ENCODE data around the gene ZDHHC8. TPM values are rescaled to one million over a fixed set of nuclear protein-coding genes. Genes with fewer than 3 reads are reported as not detected.

The ZDHHC8 gene
- total and polyA plus RNA-seq, 10 donors = 12.7 to 71.5 (median 33.6) TPM

- H3K4me1 ChIP-seq = peaks cover 4 to 49% (median 24%) of the 10 kb centered on the region in 6 donors
- no peaks in the 10 kb centered on the region for H3K36me3 ChIP-seq
- H3K4me3 ChIP-seq = peak overlapping the region in 2 of 8 donors; percentile 27 to 51
- WGBS, 5 donors = 30 to 55% (median 45%) methylated on average over 8 to 30 of the region's 30 CpGs
- intact Hi-C loops (cut with DNase I; ENCODE audit: low total_unique reads) = loop anchor here (2.0 to 5.0 kb wide), 2 partner anchors 112 to 129 kb away; partner anchors contain the start of gene RTN4R
- TF ChIP-seq POLR2AphosphoS5 (IDR thresholded peaks at IDR 0.05) (peak; percentile 52 to 79 (median 76)), CTCF (IDR thresholded peaks at IDR 0.05 in 8 of 11, conservative IDR thresholded peaks at IDR 0.05 in 3 of 11) (no peak)
- H3K9me3 ChIP-seq = no peaks in the 10 kb centered on the region
- peaks cover 0 to 58% (median 0%) of the 10 kb centered on the region in 7 donors for H3K27me3 ChIP-seq (replicated peaks in 1 of 7)
- DNase-seq = peak; percentile 90
- peak overlapping the region in 2 of 8 donors; percentile 10 to 36 for H3K27ac ChIP-seq
Observed at GRCh38 chr22:20155330-20156041, 23.9 kb downstream of the ZDHHC8 start.

GRCh38 chr22:20156042-20156389, 24.4 kb downstream of the ZDHHC8 start:
- H3K27me3 ChIP-seq (replicated peaks in 1 of 7) = peaks cover 0 to 58% (median 0%) of the 10 kb centered on the region in 7 donors
- peak overlapping the region in 2 of 8 donors; percentile 1 to 3 for H3K27ac ChIP-seq
- no peak for DNase-seq
- H3K4me3 ChIP-seq = no peak overlapping the region
- no peaks in the 10 kb centered on the region for H3K9me3 ChIP-seq
- H3K4me1 ChIP-seq = peaks cover 4 to 49% (median 24%) of the 10 kb centered on the region in 6 donors
- TF ChIP-seq POLR2AphosphoS5 (IDR thresholded peaks at IDR 0.05) = no peak
- no peak for TF ChIP-seq POLR2A (IDR thresholded peaks at IDR 0.05)
- TF ChIP-seq CTCF (IDR thresholded peaks at IDR 0.05 in 8 of 11, conservative IDR thresholded peaks at IDR 0.05 in 3 of 11) = no peak
- 55 to 73% (median 63%) methylated on average over 4 to 7 of the region's 7 CpGs for WGBS, 5 donors
- intact Hi-C loops (cut with DNase I; ENCODE audit: low total_unique reads) = loop anchor here (2.0 to 5.0 kb wide), 2 partner anchors 111 to 129 kb away; partner anchors contain the start of gene RTN4R
- H3K36me3 ChIP-seq = no peaks in the 10 kb centered on the region

- H3K4me1 ChIP-seq = peaks cover 4 to 49% (median 24%) of the 10 kb centered on the region in 6 donors
- peak; percentile 95 for DNase-seq
- H3K27me3 ChIP-seq (replicated peaks in 1 of 7) = peaks cover 0 to 58% (median 0%) of the 10 kb centered on the region in 7 donors
- no peaks in the 10 kb centered on the region for H3K9me3 ChIP-seq
- TF ChIP-seq CTCF (IDR thresholded peaks at IDR 0.05 in 8 of 11, conservative IDR thresholded peaks at IDR 0.05 in 3 of 11) (peak; percentile 97 to 100 (median 99)), POLR2A (IDR thresholded peaks at IDR 0.05) (no peak), POLR2AphosphoS5 (IDR thresholded peaks at IDR 0.05) (peak in 2 of 3 donors; percentile 26 to 46)
- H3K27ac ChIP-seq = peak overlapping the region in 2 of 8 donors; percentile 1 to 3
- H3K4me3 ChIP-seq = no peak overlapping the region
- intact Hi-C loops (cut with DNase I; ENCODE audit: low total_unique reads) = loop anchor here (2.0 to 5.0 kb wide), 2 partner anchors 110 to 128 kb away; partner anchors contain the start of gene RTN4R
- WGBS, 5 donors = 21 to 55% (median 46%) methylated on average over 10 to 17 of the region's 17 CpGs
- no peaks in the 10 kb centered on the region for H3K36me3 ChIP-seq
Observed at GRCh38 chr22:20156611-20157429, 25.2 kb downstream of the ZDHHC8 start.
